GM12892 (cell line): ENCODE data around the gene PALM2AKAP2.

Source experiments
- DNase-seq: peaks from one replicate; pipeline ENCODE4 v3.0.0; 2011; ENCODE audit not compliant: insufficient read length
- FAIRE-seq: peaks from 2 replicates; lab custom pipeline; 2011; peaks lifted over from hg19 to GRCh38; lab: Jason Lieb, UNC
- POLR2A ChIP-seq: IDR thresholded peaks from 2 replicates; pipeline ENCODE4 v1.6.1; 2011; ENCODE audit warnings: low read depth, low read length, control low read depth
- POLR2AphosphoS5 ChIP-seq: IDR thresholded peaks from 2 replicates; pipeline ENCODE4 v1.6.1; 2011; ENCODE audit warnings: low read depth, low read length, control low read depth
- TAF1 ChIP-seq: IDR thresholded peaks from 2 replicates; pipeline ENCODE4 v1.6.1; 2011; ENCODE audit warnings: low read depth, mild to moderate bottlenecking, control low read depth, low read length, borderline replicate concordance

PALM2AKAP2 gene

GRCh38 chr9:109755040-109755439 lies 25.0 kb upstream of the PALM2AKAP2 start:
- no peak for TF ChIP-seq POLR2A
- TF ChIP-seq TAF1: no peak
- TF ChIP-seq POLR2AphosphoS5: no peak
- no peak for FAIRE-seq
- DNase-seq: no peak

GRCh38 chr9:109759589-109759988 lies 20.4 kb upstream of the PALM2AKAP2 start:
- TF ChIP-seq TAF1 (no peak), POLR2AphosphoS5 (no peak), POLR2A (no peak)
- DNase-seq (no peak), FAIRE-seq (no peak)

- DNase-seq (no peak), FAIRE-seq (no peak)
- no peak for TF ChIP-seq POLR2A
- TF ChIP-seq POLR2AphosphoS5: no peak
- TF ChIP-seq TAF1: no peak
Measured at GRCh38 chr9:109765278-109765677, 14.7 kb upstream of the PALM2AKAP2 start.

- TF ChIP-seq POLR2A: no peak
- TF ChIP-seq POLR2AphosphoS5: no peak
- TF ChIP-seq TAF1: no peak
- no peak for FAIRE-seq
- DNase-seq: no peak
Measured at GRCh38 chr9:109765830-109766229, 14.2 kb upstream of the PALM2AKAP2 start.

GRCh38 chr9:109766351-109766750 lies 13.6 kb upstream of the PALM2AKAP2 start:
- no peak for TF ChIP-seq POLR2AphosphoS5
- no peak for TF ChIP-seq TAF1
- no peak for TF ChIP-seq POLR2A
- no peak for FAIRE-seq
- DNase-seq: no peak

- FAIRE-seq (no peak), DNase-seq (no peak)
- TF ChIP-seq POLR2A: no peak
- no peak for TF ChIP-seq TAF1
- no peak for TF ChIP-seq POLR2AphosphoS5
Measured at GRCh38 chr9:109767404-109767803, 12.6 kb upstream of the PALM2AKAP2 start.

GRCh38 chr9:109767814-109768213 lies 12.2 kb upstream of the PALM2AKAP2 start:
- DNase-seq: no peak
- no peak for FAIRE-seq
- TF ChIP-seq TAF1 (no peak), POLR2A (no peak), POLR2AphosphoS5 (no peak)

- TF ChIP-seq TAF1 (no peak), POLR2A (no peak), POLR2AphosphoS5 (no peak)
- DNase-seq (no peak), FAIRE-seq (no peak)
Measured at GRCh38 chr9:109769250-109769649, 10.7 kb upstream of the PALM2AKAP2 start.

- FAIRE-seq (no peak), DNase-seq (no peak)
Measured at GRCh38 chr9:109770101-109770500, 9.9 kb upstream of the PALM2AKAP2 start.

GRCh38 chr9:109771087-109771486 lies 8.9 kb upstream of the PALM2AKAP2 start:
- FAIRE-seq: no peak
- TF ChIP-seq TAF1 (no peak), POLR2A (no peak), POLR2AphosphoS5 (no peak)
- DNase-seq: no peak

More at GRCh38 chr9:109770101-109770500, 9.9 kb upstream of the PALM2AKAP2 start:
- TF ChIP-seq POLR2A: no peak
- no peak for TF ChIP-seq TAF1
- TF ChIP-seq POLR2AphosphoS5: no peak

- FAIRE-seq (no peak), DNase-seq (no peak)
- TF ChIP-seq POLR2A (no peak), POLR2AphosphoS5 (no peak), TAF1 (no peak)
Measured at GRCh38 chr9:109771796-109772531, 8.0 kb upstream of the PALM2AKAP2 start.

- no peak for DNase-seq
- TF ChIP-seq TAF1 (no peak), POLR2A (no peak), POLR2AphosphoS5 (no peak)
- no peak for FAIRE-seq
Measured at GRCh38 chr9:109775516-109775915, 4.5 kb upstream of the PALM2AKAP2 start.

GRCh38 chr9:109776391-109776790 lies 3.6 kb upstream of the PALM2AKAP2 start:
- TF ChIP-seq POLR2A (no peak), TAF1 (no peak), POLR2AphosphoS5 (no peak)
- FAIRE-seq (no peak), DNase-seq (no peak)

- FAIRE-seq (no peak), DNase-seq (no peak)
- TF ChIP-seq POLR2AphosphoS5: no peak
- TF ChIP-seq TAF1: no peak
Measured at GRCh38 chr9:109780453-109781033, 545 bp downstream of the PALM2AKAP2 start.
